ENCODE results near the gene ULK4. TPM values are rescaled to one million over a fixed set of nuclear protein-coding genes. Genes with fewer than 3 reads are reported as not detected.

The ULK4 gene
- total RNA-seq, 4 donors from 2014 or later = 13.3 to 23.4 (median 17.9) TPM

DNA sequence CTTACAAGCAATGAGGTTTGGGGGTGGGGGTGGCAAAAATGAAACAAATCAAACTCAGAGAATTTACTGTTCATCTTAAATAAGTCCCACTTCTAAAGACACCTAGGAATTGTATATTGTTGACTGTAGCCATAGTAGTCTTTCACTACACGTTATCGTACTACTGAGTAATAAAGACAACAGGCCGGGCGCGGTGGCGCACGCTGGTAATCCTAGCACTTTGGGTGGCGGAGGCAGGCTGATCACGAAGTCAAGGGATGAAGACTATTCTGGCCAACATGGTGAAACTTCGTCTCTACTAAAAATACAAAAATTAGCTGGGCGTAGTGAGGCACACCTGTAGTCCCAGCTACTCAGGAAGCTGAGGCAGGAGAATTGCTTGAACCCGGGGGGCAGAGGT is 531.0 kb downstream of the ULK4 start:
- TF ChIP-seq, protein P1, sequence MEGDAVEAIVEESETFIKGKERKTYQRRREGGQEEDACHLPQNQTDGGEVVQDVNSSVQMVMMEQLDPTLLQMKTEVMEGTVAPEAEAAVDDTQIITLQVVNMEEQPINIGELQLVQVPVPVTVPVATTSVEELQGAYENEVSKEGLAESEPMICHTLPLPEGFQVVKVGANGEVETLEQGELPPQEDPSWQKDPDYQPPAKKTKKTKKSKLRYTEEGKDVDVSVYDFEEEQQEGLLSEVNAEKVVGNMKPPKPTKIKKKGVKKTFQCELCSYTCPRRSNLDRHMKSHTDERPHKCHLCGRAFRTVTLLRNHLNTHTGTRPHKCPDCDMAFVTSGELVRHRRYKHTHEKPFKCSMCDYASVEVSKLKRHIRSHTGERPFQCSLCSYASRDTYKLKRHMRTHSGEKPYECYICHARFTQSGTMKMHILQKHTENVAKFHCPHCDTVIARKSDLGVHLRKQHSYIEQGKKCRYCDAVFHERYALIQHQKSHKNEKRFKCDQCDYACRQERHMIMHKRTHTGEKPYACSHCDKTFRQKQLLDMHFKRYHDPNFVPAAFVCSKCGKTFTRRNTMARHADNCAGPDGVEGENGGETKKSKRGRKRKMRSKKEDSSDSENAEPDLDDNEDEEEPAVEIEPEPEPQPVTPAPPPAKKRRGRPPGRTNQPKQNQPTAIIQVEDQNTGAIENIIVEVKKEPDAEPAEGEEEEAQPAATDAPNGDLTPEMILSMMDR (IDR thresholded peaks at IDR 0.05) = no peak
- no peak for TF ChIP-seq EP300 (IDR thresholded peaks at IDR 0.05)
- no peak for TF ChIP-seq POLR2A (IDR thresholded peaks at IDR 0.05)
- 96 to 98% methylated on average over 12 of the region's 12 CpGs for WGBS, 2 donors
- Histone ChIP-seq H3K27me3 (no peaks in the 10 kb centered on the region), H3K4me3 (no peak overlapping the region), H3K27ac (no peak overlapping the region), H3K36me3 (no peaks in the 10 kb centered on the region), H3K4me1 (no peaks in the 10 kb centered on the region), H3K9me3 (peaks cover 0 to 24% (median 0%) of the 10 kb centered on the region in 4 donors)
- DNase-seq (ENCODE audit: low spot score in 2 of 2) = no peak

DNA sequence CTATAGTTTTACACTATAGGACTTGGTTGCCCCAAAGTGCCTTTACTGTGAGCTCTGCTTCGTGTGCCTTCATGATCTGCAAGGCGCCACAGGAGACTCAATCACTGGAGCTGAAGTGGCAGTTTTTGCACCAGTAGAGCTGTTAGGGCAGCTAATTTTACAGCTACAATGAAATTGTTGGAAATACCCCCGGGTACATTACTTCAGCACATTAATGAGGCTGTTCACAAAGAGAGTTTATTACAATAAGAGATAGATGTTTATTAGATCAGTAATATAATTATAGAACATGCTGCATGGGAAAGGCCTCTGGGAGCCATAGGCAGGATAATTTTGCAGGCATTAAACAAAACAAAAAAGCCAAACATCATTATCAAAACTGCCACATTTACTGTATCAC is 531.5 kb downstream of the ULK4 start:
- TF ChIP-seq POLR2A (IDR thresholded peaks at IDR 0.05) = no peak
- TF ChIP-seq, protein P1 (IDR thresholded peaks at IDR 0.05) = no peak
- TF ChIP-seq EP300 (IDR thresholded peaks at IDR 0.05) = no peak
- Histone ChIP-seq H3K36me3 (no peaks in the 10 kb centered on the region), H3K27me3 (no peaks in the 10 kb centered on the region), H3K9me3 (peaks cover 0 to 29% (median 0%) of the 10 kb centered on the region in 4 donors), H3K27ac (no peak overlapping the region), H3K4me3 (no peak overlapping the region), H3K4me1 (no peaks in the 10 kb centered on the region)
- no peak for DNase-seq (ENCODE audit: low spot score in 2 of 2)
- WGBS, 2 donors = 73 to 78% methylated on average over 3 of the region's 3 CpGs

DNA sequence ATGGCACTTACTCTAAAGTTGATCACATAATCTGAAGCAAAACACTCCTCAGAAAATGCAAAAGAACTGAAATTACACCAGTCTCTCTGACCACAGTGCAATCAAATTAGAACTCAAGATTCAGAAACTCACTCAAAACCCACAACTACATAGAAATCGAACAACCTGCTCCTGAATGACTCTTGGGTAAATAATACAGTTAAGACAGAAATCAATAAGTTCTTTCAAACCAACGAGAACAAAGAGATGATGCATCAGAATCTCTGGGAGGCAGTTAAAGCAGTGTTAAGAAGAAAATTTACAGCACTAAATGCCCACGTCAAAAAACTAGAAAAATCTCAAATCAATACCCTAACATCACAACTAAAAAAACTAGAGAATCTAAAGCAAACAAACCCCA is 535.4 kb downstream of the ULK4 start:
- 57 to 71% methylated on average over 3 of the region's 3 CpGs for WGBS, 2 donors
- DNase-seq (ENCODE audit: low spot score in 2 of 2) = no peak
- peaks cover 0 to 29% (median 0%) of the 10 kb centered on the region in 4 donors for H3K9me3 ChIP-seq
- H3K27me3 ChIP-seq = no peaks in the 10 kb centered on the region
- no peak for TF ChIP-seq EP300 (IDR thresholded peaks at IDR 0.05)
- no peak for TF ChIP-seq POLR2A (IDR thresholded peaks at IDR 0.05)
- TF ChIP-seq, protein P1 (IDR thresholded peaks at IDR 0.05) = no peak
- no peak overlapping the region for H3K4me3 ChIP-seq
- no peak overlapping the region for H3K27ac ChIP-seq
- no peaks in the 10 kb centered on the region for H3K4me1 ChIP-seq
- no peaks in the 10 kb centered on the region for H3K36me3 ChIP-seq

DNA sequence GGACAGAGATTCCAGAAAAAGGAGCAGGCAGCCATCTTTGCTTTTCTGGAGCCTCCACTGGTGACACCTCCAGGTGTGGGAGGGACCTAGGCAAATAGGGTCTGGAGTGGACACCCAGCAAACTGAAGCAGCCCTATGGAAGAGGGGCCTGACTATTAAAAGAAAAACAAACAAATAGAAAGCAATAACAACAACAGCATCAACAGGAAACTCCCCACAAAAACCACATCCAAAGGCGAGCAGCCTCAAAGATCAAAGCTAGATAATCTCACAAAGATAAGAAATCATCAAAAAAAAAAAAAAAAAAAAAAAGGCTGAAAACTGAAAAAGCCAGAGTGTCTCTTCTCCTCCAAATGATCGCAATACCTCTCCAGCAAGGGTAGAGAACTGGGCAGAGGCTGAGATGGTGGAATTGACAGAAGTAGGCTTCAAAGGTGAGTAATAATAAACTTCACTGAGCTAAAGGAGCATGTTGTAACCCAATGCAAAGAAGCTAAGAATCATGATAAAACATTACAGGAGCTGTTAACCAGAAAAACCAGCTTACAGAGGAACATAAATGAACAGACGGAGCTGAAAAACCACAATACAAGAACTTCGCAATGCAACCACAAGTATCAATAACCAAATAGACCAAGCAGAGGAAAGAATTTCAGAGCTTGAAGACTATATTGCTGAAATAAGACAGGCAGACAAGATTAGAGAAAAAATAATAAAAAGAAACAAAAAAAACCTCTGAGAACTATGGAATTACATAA is 537.2 kb downstream of the ULK4 start:
- Histone ChIP-seq H3K4me1 (no peaks in the 10 kb centered on the region), H3K9me3 (peaks cover 0 to 25% (median 0%) of the 10 kb centered on the region in 4 donors), H3K27ac (no peak overlapping the region), H3K4me3 (no peak overlapping the region), H3K36me3 (no peaks in the 10 kb centered on the region), H3K27me3 (no peaks in the 10 kb centered on the region)
- TF ChIP-seq, protein P1 (IDR thresholded peaks at IDR 0.05) = no peak
- TF ChIP-seq POLR2A (IDR thresholded peaks at IDR 0.05) (no peak), EP300 (IDR thresholded peaks at IDR 0.05) (no peak)
- DNase-seq (ENCODE audit: low spot score in 2 of 2) = no peak
- 92 to 93% methylated on average over 4 of the region's 4 CpGs for WGBS, 2 donors

DNA sequence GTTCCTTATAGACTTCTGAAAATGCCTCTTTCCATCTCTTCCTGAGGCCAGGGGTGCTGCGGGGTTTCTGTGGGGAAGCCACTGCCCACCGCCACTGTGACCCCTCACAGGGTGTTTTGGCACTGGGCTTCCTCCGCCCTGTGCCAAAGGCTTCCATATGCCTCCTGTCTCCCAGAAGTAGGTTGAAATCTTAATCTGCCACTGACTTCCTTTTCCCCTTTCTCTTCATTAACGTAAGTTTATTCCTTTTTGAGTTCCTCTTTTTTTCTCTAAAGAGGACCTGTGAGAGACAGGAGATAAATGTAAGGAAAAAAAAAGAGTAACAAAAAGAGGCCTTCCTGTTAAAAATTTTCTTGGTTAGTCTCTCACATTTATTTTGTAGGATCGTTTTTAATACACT is 542.1 kb downstream of the ULK4 start:
- WGBS, 2 donors = 78 to 86% methylated on average over 5 of the region's 5 CpGs

More for the DNA sequence above, 542.1 kb downstream of the ULK4 start:
- Histone ChIP-seq H3K4me1 (no peaks in the 10 kb centered on the region), H3K36me3 (no peaks in the 10 kb centered on the region), H3K9me3 (no peaks in the 10 kb centered on the region), H3K27me3 (no peaks in the 10 kb centered on the region), H3K27ac (no peak overlapping the region), H3K4me3 (no peak overlapping the region)
- TF ChIP-seq POLR2A (IDR thresholded peaks at IDR 0.05) (no peak), EP300 (IDR thresholded peaks at IDR 0.05) (no peak)
- TF ChIP-seq, protein P1 (IDR thresholded peaks at IDR 0.05) = no peak
- no peak for DNase-seq (ENCODE audit: low spot score in 2 of 2)

All from tibial nerve (tissue), 4 donors.